Endodermal cell (in vitro differentiated cells): Measurements from ENCODE around the gene SLC48A1. TPM values are rescaled to one million over a fixed set of nuclear protein-coding genes. Genes with fewer than 3 reads are reported as not detected.

Experiments used
- DNase-seq: peaks from one replicate; pipeline ENCODE4 v3.0.0-alpha.2; 2017
- H3K27ac ChIP-seq: 2 replicates; pipeline ENCODE4 v1.5.1; 2013; ENCODE audit warnings: mild to moderate bottlenecking, low read depth, low read length, moderate library complexity
- H3K27me3 ChIP-seq: 2 replicates; pipeline ENCODE4 v1.6.1; 2013; ENCODE audit warnings: mild to moderate bottlenecking, low read length, moderate library complexity; ENCODE audit not compliant: insufficient read depth, control insufficient read depth, poor library complexity, severe bottlenecking
- H3K36me3 ChIP-seq: 2 replicates; pipeline ENCODE4 v1.7.0; 2013; ENCODE audit warnings: mild to moderate bottlenecking, low read length, moderate library complexity; ENCODE audit not compliant: control insufficient read depth, insufficient read depth
- H3K4me1 ChIP-seq: one replicate; pipeline ENCODE4 v1.7.0; 2013; ENCODE audit warnings: low read length; ENCODE audit not compliant: control insufficient read depth, insufficient read depth
- H3K4me3 ChIP-seq: 2 replicates; pipeline ENCODE4 v1.5.1; 2013; ENCODE audit warnings: mild to moderate bottlenecking, low read length, moderate library complexity
- H3K9ac ChIP-seq: 2 replicates; pipeline ENCODE4 v1.6.1; 2013; ENCODE audit warnings: mild to moderate bottlenecking, low read length, moderate library complexity; ENCODE audit not compliant: poor library complexity, severe bottlenecking; ENCODE audit errors: extremely low read depth
- H3K9me3 ChIP-seq: 2 replicates; pipeline ENCODE4 v1.6.1; 2013; ENCODE audit warnings: mild to moderate bottlenecking, low read length, moderate library complexity; ENCODE audit not compliant: control insufficient read depth
- H3K27ac Mint-ChIP-seq: 2 replicates; pipeline ENCODE4 v1.8.0; 2020; ENCODE audit warnings: mixed read lengths
- H3K27me3 Mint-ChIP-seq: 2 replicates; pipeline ENCODE4 v1.8.0; 2021; ENCODE audit warnings: mild to moderate bottlenecking, mixed read lengths; ENCODE audit not compliant: insufficient read depth
- H3K36me3 Mint-ChIP-seq: 2 replicates; pipeline ENCODE4 v1.8.0; 2020; ENCODE audit warnings: low read depth, mixed read lengths
- H3K4me1 Mint-ChIP-seq: 2 replicates; pipeline ENCODE4 v1.8.0; 2020; ENCODE audit warnings: mixed read lengths
- H3K4me3 Mint-ChIP-seq: 2 replicates; pipeline ENCODE4 v1.8.0; 2020; ENCODE audit warnings: mild to moderate bottlenecking, moderate library complexity, mixed read lengths
- H3K9me3 Mint-ChIP-seq: 2 replicates; pipeline ENCODE4 v1.8.0; 2020; ENCODE audit warnings: mild to moderate bottlenecking, mixed read lengths
- WGBS, 2 experiments: methylation state at CpG; one replicate each; pipeline versions ENCODE4 v1.1.5 to v1.1.7; 2013; ENCODE audit warnings: missing lambda C conversion rate in 2 of 2, mixed read lengths in 1 of 2; ENCODE audit not compliant: insufficient coverage in 1 of 2, insufficient read length in 1 of 2; 5-methylcytosine and 5-hydroxymethylcytosine counted together
- total RNA-seq, 2 donors: library from RNA; stranded (reverse); fragmentation: NEBNext Ultra II Directional in 1 of 2; extraction: Animal tissue kit (Norgen Biotek cat#: 25700) in 1 of 2; gene quantifications; 2 replicates in 1 of 2; 3 replicates in 1 of 2; pipeline ENCODE4 v1.2.1, GENCODE V29; 2021
- TF ChIP-seq, protein P1 (sequence below): fragments of 200-600 bp; sonication (generic); conservative IDR thresholded peaks from 2 replicates; pipeline ENCODE4 v1.5.0; 2021; ENCODE audit warnings: antibody characterized with exemption, mild to moderate bottlenecking

SLC48A1 gene
- total RNA-seq, 2 donors from 2014 or later: 21.3 to 30.4 TPM

- Histone ChIP-seq H3K4me1 (no peaks in the 10 kb centered on the region), H3K9me3 (no peaks in the 10 kb centered on the region), H3K27me3 (no peaks in the 10 kb centered on the region), H3K9ac (no peak overlapping the region), H3K4me3 (no peak overlapping the region), H3K36me3 (no peaks in the 10 kb centered on the region), H3K27ac (no peak overlapping the region)
- TF ChIP-seq, protein P1, sequence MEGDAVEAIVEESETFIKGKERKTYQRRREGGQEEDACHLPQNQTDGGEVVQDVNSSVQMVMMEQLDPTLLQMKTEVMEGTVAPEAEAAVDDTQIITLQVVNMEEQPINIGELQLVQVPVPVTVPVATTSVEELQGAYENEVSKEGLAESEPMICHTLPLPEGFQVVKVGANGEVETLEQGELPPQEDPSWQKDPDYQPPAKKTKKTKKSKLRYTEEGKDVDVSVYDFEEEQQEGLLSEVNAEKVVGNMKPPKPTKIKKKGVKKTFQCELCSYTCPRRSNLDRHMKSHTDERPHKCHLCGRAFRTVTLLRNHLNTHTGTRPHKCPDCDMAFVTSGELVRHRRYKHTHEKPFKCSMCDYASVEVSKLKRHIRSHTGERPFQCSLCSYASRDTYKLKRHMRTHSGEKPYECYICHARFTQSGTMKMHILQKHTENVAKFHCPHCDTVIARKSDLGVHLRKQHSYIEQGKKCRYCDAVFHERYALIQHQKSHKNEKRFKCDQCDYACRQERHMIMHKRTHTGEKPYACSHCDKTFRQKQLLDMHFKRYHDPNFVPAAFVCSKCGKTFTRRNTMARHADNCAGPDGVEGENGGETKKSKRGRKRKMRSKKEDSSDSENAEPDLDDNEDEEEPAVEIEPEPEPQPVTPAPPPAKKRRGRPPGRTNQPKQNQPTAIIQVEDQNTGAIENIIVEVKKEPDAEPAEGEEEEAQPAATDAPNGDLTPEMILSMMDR: no peak
- no peaks in the 10 kb centered on the region for H3K9me3 Mint-ChIP-seq
- no peaks in the 10 kb centered on the region for H3K36me3 Mint-ChIP-seq
- no peak overlapping the region for H3K4me3 Mint-ChIP-seq
- DNase-seq: no peak
- peaks cover 15% of the 10 kb centered on the region for H3K4me1 Mint-ChIP-seq
- H3K27ac Mint-ChIP-seq: no peak overlapping the region
- H3K27me3 Mint-ChIP-seq: peaks cover 2% of the 10 kb centered on the region
- WGBS, 2 experiments: 88 to 90% methylated on average over 16 to 21 of the region's 21 CpGs
Observed at GRCh38 chr12:47740606-47741339, 32.3 kb upstream of the SLC48A1 start.

DNA sequence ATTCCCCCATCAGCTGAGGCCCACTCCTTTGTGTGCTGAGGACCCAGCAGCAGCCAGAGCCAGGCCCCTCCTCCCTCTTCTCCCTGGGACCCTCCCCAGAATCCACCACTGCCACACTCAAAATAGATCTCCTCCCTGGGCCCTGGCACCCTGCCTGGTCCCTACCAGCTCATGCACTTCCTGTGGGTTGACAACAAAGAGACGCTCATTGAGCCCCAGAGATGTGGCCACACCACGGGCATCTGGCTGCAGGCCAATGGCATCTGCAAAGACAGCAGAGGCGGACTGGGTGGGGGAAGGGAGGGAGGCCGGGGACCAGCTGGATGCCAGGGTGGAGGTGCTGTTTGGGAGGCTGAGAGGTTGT, 31.7 kb upstream of the SLC48A1 start:
- H3K27ac ChIP-seq: no peak overlapping the region
- no peaks in the 10 kb centered on the region for H3K27me3 ChIP-seq
- TF ChIP-seq, protein P1: no peak
- H3K4me3 Mint-ChIP-seq: no peak overlapping the region
- no peak overlapping the region for H3K27ac Mint-ChIP-seq
- WGBS, 2 experiments: 88% methylated on average over 4 of the region's 4 CpGs; no CpG with 5 or more reads in 1 of the 2 experiments
- no peaks in the 10 kb centered on the region for H3K9me3 ChIP-seq
- no peak overlapping the region for H3K4me3 ChIP-seq
- no peaks in the 10 kb centered on the region for H3K36me3 ChIP-seq
- no peak for DNase-seq
- peaks cover 2% of the 10 kb centered on the region for H3K27me3 Mint-ChIP-seq
- no peaks in the 10 kb centered on the region for H3K9me3 Mint-ChIP-seq
- peaks cover 16% of the 10 kb centered on the region for H3K4me1 Mint-ChIP-seq
- H3K9ac ChIP-seq: no peak overlapping the region
- no peaks in the 10 kb centered on the region for H3K4me1 ChIP-seq
- H3K36me3 Mint-ChIP-seq: no peaks in the 10 kb centered on the region

GRCh38 chr12:47742253-47742825, 30.7 kb upstream of the SLC48A1 start:
- no peak overlapping the region for H3K9ac ChIP-seq
- peak; percentile 95 for DNase-seq
- H3K4me3 ChIP-seq: no peak overlapping the region
- peaks cover 16% of the 10 kb centered on the region for H3K4me1 Mint-ChIP-seq
- no peak overlapping the region for H3K27ac Mint-ChIP-seq
- H3K27me3 ChIP-seq: no peaks in the 10 kb centered on the region
- H3K4me1 ChIP-seq: no peaks in the 10 kb centered on the region
- H3K4me3 Mint-ChIP-seq: no peak overlapping the region
- H3K27me3 Mint-ChIP-seq: peaks cover 2% of the 10 kb centered on the region
- TF ChIP-seq, protein P1: peak; percentile 98
- no peak overlapping the region for H3K27ac ChIP-seq
- no peaks in the 10 kb centered on the region for H3K36me3 ChIP-seq
- H3K36me3 Mint-ChIP-seq: peaks cover 3% of the 10 kb centered on the region
- WGBS, 2 experiments: 73 to 79% methylated on average over 7 of the region's 7 CpGs
- no peaks in the 10 kb centered on the region for H3K9me3 Mint-ChIP-seq
- no peaks in the 10 kb centered on the region for H3K9me3 ChIP-seq
